Neuronal stem cell (in vitro differentiated cells): ENCODE data around the gene C18orf32.

Source experiments
- DNase-seq: peaks from one replicate; pipeline ENCODE4 v3.0.0-alpha.2; 2013; ENCODE audit warnings: low spot score
- H2AFZ ChIP-seq: one replicate; pipeline ENCODE4 v1.6.1; 2013; ENCODE audit warnings: mild to moderate bottlenecking, low read length, inconsistent platforms
- H2AK5ac ChIP-seq: 2 replicates; pipeline ENCODE4 v1.6.1; 2013; ENCODE audit warnings: low read depth, mild to moderate bottlenecking, inconsistent platforms, low read length, moderate library complexity, mixed read lengths
- H2BK120ac ChIP-seq: 2 replicates; pipeline ENCODE4 v1.6.1; 2013; ENCODE audit warnings: low read depth, mild to moderate bottlenecking, inconsistent platforms, low read length, moderate library complexity, mixed read lengths
- H2BK12ac ChIP-seq: one replicate; pipeline ENCODE4 v1.6.1; 2013; ENCODE audit warnings: low read length, inconsistent platforms
- H2BK15ac ChIP-seq: 2 replicates; pipeline ENCODE4 v1.6.1; 2013; ENCODE audit warnings: mild to moderate bottlenecking, low read length, inconsistent platforms, mixed read lengths
- H2BK5ac ChIP-seq: one replicate; pipeline ENCODE4 v1.6.1; 2013; ENCODE audit warnings: inconsistent platforms, mild to moderate bottlenecking, low read length, moderate library complexity
- H3K14ac ChIP-seq: one replicate; pipeline ENCODE4 v1.6.1; 2013; ENCODE audit warnings: low read length, inconsistent platforms
- H3K18ac ChIP-seq: 2 replicates; pipeline ENCODE4 v1.6.1; 2013; ENCODE audit warnings: low read length, inconsistent platforms
- H3K23ac ChIP-seq: 2 replicates; pipeline ENCODE4 v1.6.1; 2013; ENCODE audit warnings: low read depth, mild to moderate bottlenecking, mixed read lengths, low read length, inconsistent platforms; ENCODE audit not compliant: poor library complexity
- H3K27ac ChIP-seq: replicated peaks from 3 replicates; pipeline ENCODE4 v1.5.1; 2013; ENCODE audit warnings: low read length, inconsistent platforms
- H3K27me3 ChIP-seq, 3 experiments: 2 replicates each; pipeline ENCODE4 v1.6.1; 2013; ENCODE audit warnings: low read length in 3 of 3, mild to moderate bottlenecking in 2 of 3, inconsistent platforms in 1 of 3, low read depth in 1 of 3, mixed read lengths in 1 of 3, moderate library complexity in 1 of 3; ENCODE audit not compliant: control insufficient read depth in 3 of 3, insufficient read depth in 3 of 3
- H3K36me3 ChIP-seq, 2 donors: replicated peaks in 1 of 2; 2 replicates each; pipeline ENCODE4 v1.6.1; 2013; ENCODE audit warnings: low read length in 2 of 2; ENCODE audit not compliant: control insufficient read depth in 2 of 2, insufficient read depth in 2 of 2
- H3K4ac ChIP-seq: 2 replicates; pipeline ENCODE4 v1.6.1; 2013; ENCODE audit warnings: inconsistent platforms, mild to moderate bottlenecking, low read length, moderate library complexity
- H3K4me1 ChIP-seq, 2 donors: 1 replicate in 1 of 2; 2 replicates in 1 of 2; pipeline ENCODE4 v1.6.1; 2013; ENCODE audit warnings: low read length in 2 of 2, low read depth in 1 of 2; ENCODE audit not compliant: control insufficient read depth in 2 of 2, insufficient read depth in 1 of 2
- H3K4me2 ChIP-seq: one replicate; pipeline ENCODE4 v1.6.1; 2013; ENCODE audit warnings: mild to moderate bottlenecking, low read length, inconsistent platforms; ENCODE audit not compliant: insufficient read depth, poor library complexity, severe bottlenecking
- H3K4me3 ChIP-seq, 2 donors: 2 replicates each; pipeline ENCODE4 v1.5.1; 2013; ENCODE audit warnings: low read length in 2 of 2, mild to moderate bottlenecking in 2 of 2, inconsistent platforms in 1 of 2, moderate library complexity in 1 of 2
- H3K79me1 ChIP-seq: one replicate; pipeline ENCODE4 v1.6.1; 2013; ENCODE audit warnings: low read depth, mild to moderate bottlenecking, inconsistent platforms, low read length, moderate library complexity
- H3K9ac ChIP-seq: one replicate; pipeline ENCODE4 v1.6.1; 2013; ENCODE audit warnings: mild to moderate bottlenecking, low read depth, low read length, inconsistent platforms; ENCODE audit not compliant: poor library complexity
- H3K9me3 ChIP-seq, 2 donors: replicated peaks in 1 of 2; 2 replicates each; pipeline versions ENCODE3 to v1.6.1; 2013; ENCODE audit warnings: low read length in 2 of 2, mild to moderate bottlenecking in 2 of 2, inconsistent platforms in 1 of 2, low read depth in 1 of 2, mixed read lengths in 1 of 2, moderate library complexity in 1 of 2; ENCODE audit not compliant: control insufficient read depth in 2 of 2, insufficient read depth in 1 of 2
- H4K8ac ChIP-seq: one replicate; pipeline ENCODE4 v1.6.1; 2013; ENCODE audit warnings: low read depth, mild to moderate bottlenecking, inconsistent platforms, low read length, moderate library complexity
- H4K91ac ChIP-seq: one replicate; pipeline ENCODE4 v1.6.1; 2013; ENCODE audit warnings: low read length, low read depth, mild to moderate bottlenecking, inconsistent platforms; ENCODE audit not compliant: poor library complexity
- WGBS, 2 donors: extraction: QIAGEN DNeasy Blood & Tissue Kit; methylation state at CpG; one replicate each; pipeline ENCODE4 v1.1.7; 2013; ENCODE audit warnings: missing lambda C conversion rate in 2 of 2, mixed read lengths in 1 of 2; ENCODE audit not compliant: insufficient read length in 2 of 2, insufficient replicate concordance in 1 of 2; ENCODE audit errors: extremely low coverage in 2 of 2; 5-methylcytosine and 5-hydroxymethylcytosine counted together

Gene C18orf32

DNA sequence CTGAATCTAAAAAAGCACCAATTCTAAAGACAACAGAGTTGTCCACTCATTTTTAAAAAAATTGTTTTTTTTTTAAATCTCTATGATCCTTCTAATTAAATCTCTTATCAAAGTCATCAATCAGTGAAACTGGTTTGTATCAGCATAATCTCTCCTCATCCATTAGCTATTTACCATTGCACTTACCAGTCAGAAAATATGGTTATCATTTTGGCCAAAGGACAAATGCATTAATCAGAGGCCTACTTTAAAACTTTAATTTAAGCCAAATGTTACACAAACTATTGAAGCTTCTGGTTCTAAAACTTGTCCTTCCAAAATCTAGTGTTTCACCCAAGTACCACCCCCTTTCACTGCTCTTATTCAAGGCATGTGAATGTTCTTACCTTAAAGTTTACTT, 3.8 kb downstream of the C18orf32 start:
- H3K9me3 ChIP-seq, result no peaks in the 10 kb centered on the region

DNA sequence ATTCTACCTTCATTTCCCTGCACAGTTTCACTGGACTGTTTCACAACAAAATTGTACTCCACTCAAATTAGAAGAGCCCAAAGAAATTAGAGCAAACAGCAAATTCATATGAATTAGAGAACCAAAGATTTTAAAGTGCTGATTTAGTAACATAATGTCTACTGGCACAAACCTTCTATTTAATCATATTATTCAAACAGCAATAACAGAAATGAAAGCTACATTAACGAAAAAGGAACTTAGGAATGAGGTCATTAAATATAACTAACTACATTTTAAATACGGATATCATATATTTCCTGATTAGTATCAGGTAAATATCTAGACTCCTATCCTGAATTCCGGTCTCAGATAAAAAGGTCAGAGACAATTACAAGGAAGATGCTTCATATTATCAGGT, 5.1 kb downstream of the C18orf32 start:
- H3K9me3 ChIP-seq, result no peaks in the 10 kb centered on the region
- peaks cover 7 to 68% of the 10 kb centered on the region in 2 donors for H3K36me3 ChIP-seq
- no peak overlapping the region for H2AK5ac ChIP-seq
- peaks cover 2% of the 10 kb centered on the region for H3K79me1 ChIP-seq
- H4K91ac ChIP-seq, result no peak overlapping the region
- H3K4me3 ChIP-seq, result no peak overlapping the region
- H3K4ac ChIP-seq, result no peak overlapping the region
- no peak overlapping the region for H3K23ac ChIP-seq
- no peak overlapping the region for H2AFZ ChIP-seq
- H3K4me2 ChIP-seq, result no peak overlapping the region
- H3K27ac ChIP-seq, result no peak overlapping the region
- H4K8ac ChIP-seq, result no peak overlapping the region
- no peak overlapping the region for H2BK5ac ChIP-seq
- no peak overlapping the region for H2BK120ac ChIP-seq
- H3K9ac ChIP-seq, result no peak overlapping the region
- H3K4me1 ChIP-seq, result peaks cover 3 to 5% of the 10 kb centered on the region in 2 donors
- H3K18ac ChIP-seq, result no peak overlapping the region
- H3K14ac ChIP-seq, result no peak overlapping the region
- H2BK12ac ChIP-seq, result no peak overlapping the region
- no peaks in the 10 kb centered on the region for H3K27me3 ChIP-seq
- DNase-seq, result no peak
- WGBS, 2 donors, result no CpG with 5 or more reads among the region's 3 CpGs
- no peak overlapping the region for H2BK15ac ChIP-seq

More for the DNA sequence above, 3.8 kb downstream of the C18orf32 start:
- Histone ChIP-seq H3K9ac (no peak overlapping the region), H2AK5ac (no peak overlapping the region), H3K79me1 (peaks cover 2% of the 10 kb centered on the region), H3K27ac (no peak overlapping the region), H3K4ac (no peak overlapping the region), H4K8ac (no peak overlapping the region), H2BK12ac (no peak overlapping the region), H3K18ac (no peak overlapping the region), H3K4me1 (peaks cover 3 to 9% of the 10 kb centered on the region in 2 donors), H3K4me2 (no peak overlapping the region), H3K23ac (no peak overlapping the region), H3K4me3 (no peak overlapping the region), H2BK5ac (no peak overlapping the region), H3K27me3 (no peaks in the 10 kb centered on the region), H4K91ac (no peak overlapping the region), H2BK15ac (no peak overlapping the region), H2AFZ (no peak overlapping the region), H3K36me3 (peaks cover 9 to 64% of the 10 kb centered on the region in 2 donors), H2BK120ac (no peak overlapping the region), H3K14ac (no peak overlapping the region)
- DNase-seq, result no peak

DNA sequence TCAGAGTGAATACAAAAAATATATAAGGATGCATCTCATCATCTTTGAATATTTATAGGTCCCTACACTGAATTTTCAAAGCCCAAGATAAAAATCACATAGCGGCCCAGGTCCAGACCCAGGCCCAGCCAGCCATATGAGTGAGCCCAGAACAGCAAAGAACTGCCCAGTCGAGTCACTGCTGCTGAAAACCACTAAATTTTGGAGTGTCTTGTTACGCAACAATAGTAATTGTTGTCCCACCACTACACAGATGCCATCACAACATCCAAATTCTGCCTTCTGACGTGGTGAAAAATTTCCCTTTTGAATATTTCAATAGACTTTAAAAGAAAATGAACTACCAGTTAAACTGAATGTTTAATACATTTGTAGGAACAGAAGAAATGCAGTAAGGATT, 5.7 kb downstream of the C18orf32 start:
- no peak overlapping the region for H3K27ac ChIP-seq
- H2BK15ac ChIP-seq, result no peak overlapping the region
- no peak overlapping the region for H3K4me2 ChIP-seq
- no peaks in the 10 kb centered on the region for H3K9me3 ChIP-seq
- no peak overlapping the region for H2BK5ac ChIP-seq
- H2AK5ac ChIP-seq, result no peak overlapping the region
- H2AFZ ChIP-seq, result no peak overlapping the region
- H2BK120ac ChIP-seq, result no peak overlapping the region
- H3K4me3 ChIP-seq, result no peak overlapping the region
- no peak overlapping the region for H2BK12ac ChIP-seq
- no peak for DNase-seq
- H3K79me1 ChIP-seq, result peaks cover 2% of the 10 kb centered on the region
- H3K23ac ChIP-seq, result no peak overlapping the region
- no peak overlapping the region for H3K4ac ChIP-seq
- no peak overlapping the region for H4K91ac ChIP-seq
- no peak overlapping the region for H4K8ac ChIP-seq
- WGBS, 2 donors, result no CpG with 5 or more reads among the region's 4 CpGs
- H3K18ac ChIP-seq, result no peak overlapping the region
- no peak overlapping the region for H3K9ac ChIP-seq
- peaks cover 2 to 3% of the 10 kb centered on the region in 2 donors for H3K4me1 ChIP-seq
- H3K14ac ChIP-seq, result no peak overlapping the region
- H3K36me3 ChIP-seq, result peaks cover 7 to 72% of the 10 kb centered on the region in 2 donors
- no peaks in the 10 kb centered on the region for H3K27me3 ChIP-seq

DNA sequence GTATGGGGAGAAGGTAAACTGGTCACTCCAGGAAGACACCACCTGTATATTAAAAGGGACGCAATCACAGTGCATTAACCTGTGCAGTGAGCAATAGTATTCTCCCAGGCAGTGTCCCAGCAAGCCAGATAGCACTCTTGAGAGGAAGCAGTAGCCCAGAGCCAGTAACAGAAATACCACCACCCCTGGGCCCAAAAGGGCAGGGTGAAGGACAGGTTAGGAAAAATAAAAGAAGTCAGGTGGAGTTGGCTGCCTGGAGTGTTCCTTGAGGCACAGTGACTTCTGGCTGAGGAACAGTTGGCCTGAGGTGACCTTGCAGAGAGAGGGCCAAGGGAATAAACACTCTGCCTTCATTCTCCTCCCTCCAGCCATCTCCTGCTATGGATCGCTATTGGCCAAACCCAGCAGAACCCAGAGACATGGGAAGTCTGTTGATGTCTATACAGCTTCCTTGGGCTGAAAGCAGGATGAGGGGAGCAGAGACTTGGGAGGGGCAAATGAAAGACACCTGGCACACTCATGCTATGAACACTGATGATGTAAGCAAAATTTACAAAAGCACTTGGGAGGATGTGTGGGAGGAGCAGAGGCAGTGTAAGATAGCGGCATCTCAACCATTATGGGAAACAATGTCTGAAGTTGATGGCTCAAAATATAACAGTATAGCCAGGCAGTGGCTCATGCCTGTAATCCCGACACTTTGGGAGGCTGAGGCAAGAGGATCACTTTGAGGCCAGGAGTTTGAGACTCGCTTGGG, 7.5 kb downstream of the C18orf32 start:
- peaks cover 2% of the 10 kb centered on the region for H3K79me1 ChIP-seq
- WGBS, 2 donors, result no CpG with 5 or more reads among the region's 5 CpGs

More for the DNA sequence above, 7.5 kb downstream of the C18orf32 start:
- no peak overlapping the region for H3K14ac ChIP-seq
- H2BK12ac ChIP-seq, result no peak overlapping the region
- no peaks in the 10 kb centered on the region for H3K9me3 ChIP-seq
- no peak overlapping the region for H3K4ac ChIP-seq
- no peak overlapping the region for H3K27ac ChIP-seq
- no peak overlapping the region for H4K8ac ChIP-seq
- H2AK5ac ChIP-seq, result no peak overlapping the region
- H3K36me3 ChIP-seq, result peaks cover 7 to 72% of the 10 kb centered on the region in 2 donors
- no peak overlapping the region for H3K23ac ChIP-seq
- no peak overlapping the region for H2BK15ac ChIP-seq
- no peaks in the 10 kb centered on the region for H3K4me1 ChIP-seq
- no peak overlapping the region for H3K18ac ChIP-seq
- DNase-seq, result no peak
- no peak overlapping the region for H3K4me2 ChIP-seq
- H2BK120ac ChIP-seq, result no peak overlapping the region
- H3K9ac ChIP-seq, result no peak overlapping the region
- no peak overlapping the region for H3K4me3 ChIP-seq
- H3K27me3 ChIP-seq, result no peaks in the 10 kb centered on the region
- H2BK5ac ChIP-seq, result no peak overlapping the region
- H2AFZ ChIP-seq, result no peak overlapping the region
- no peak overlapping the region for H4K91ac ChIP-seq
